Breast epithelium (tissue), 4 donors: ENCODE measurements around the gene MGAM2. TPM values are rescaled to one million over a fixed set of nuclear protein-coding genes. Genes with fewer than 3 reads are reported as not detected.

Experiments
- DNase-seq, 2 donors: peaks; one replicate each; pipeline ENCODE4 v3.0.0-alpha.2; 2019; ENCODE audit warnings: low spot score in 2 of 2
- H3K27ac ChIP-seq, 2 donors: fragments of 200-600 bp; sonication (generic) in 1 of 2; one replicate each; pipeline ENCODE4 v1.5.1; 2016 to 2019; ENCODE audit warnings: mild to moderate bottlenecking in 1 of 2
- H3K27me3 ChIP-seq, 2 donors: fragments of 200-600 bp; sonication (generic) in 1 of 2; one replicate each; pipeline versions ENCODE4 v1.5.1 to v1.6.0; 2017 to 2019; ENCODE audit warnings: control low read depth in 1 of 2, mild to moderate bottlenecking in 1 of 2
- H3K36me3 ChIP-seq: fragments of 200-600 bp; one replicate; pipeline ENCODE4 v1.5.1; 2019
- H3K4me1 ChIP-seq, 2 donors: fragments of 200-600 bp; sonication (generic); one replicate each; pipeline ENCODE4 v1.5.1; 2016 to 2019; ENCODE audit warnings: control low read depth in 1 of 2
- H3K4me3 ChIP-seq, 3 donors: fragments of 200-600 bp; sonication (generic); 1 replicate in 2 of 3; 2 replicates in 1 of 3; pipeline ENCODE4 v1.5.1; 2016 to 2019; ENCODE audit warnings: mild to moderate bottlenecking in 3 of 3, moderate library complexity in 2 of 3
- H3K9me3 ChIP-seq, 2 donors: fragments of 200-600 bp; sonication (generic) in 1 of 2; one replicate each; pipeline ENCODE4 v1.5.1; 2016 to 2019; ENCODE audit warnings: control low read depth in 1 of 2
- CTCF ChIP-seq, 3 donors: fragments of 450-650 bp; IDR thresholded peaks; one replicate each; pipeline ENCODE4 v1.5.1; 2016 to 2017; ENCODE audit warnings: antibody characterized with exemption in 3 of 3, mild to moderate bottlenecking in 3 of 3, moderate library complexity in 3 of 3
- POLR2A ChIP-seq: fragments of 450-650 bp; IDR thresholded peaks from one replicate; pipeline ENCODE4 v1.6.1; 2016; ENCODE audit warnings: antibody characterized with exemption, mild to moderate bottlenecking, moderate library complexity
- POLR2AphosphoS5 ChIP-seq, 3 donors: sonication (generic); formaldehyde crosslinking; IDR thresholded peaks; one replicate each; pipeline ENCODE4 v1.6.1; 2017; ENCODE audit warnings: antibody characterized with exemption in 3 of 3
- intact Hi-C: fragments of 100-400 bp; cut with DNase I; formaldehyde crosslinking; loops from one replicate; pipeline ENCODE4 v1.15.1; 2023; ENCODE audit warnings: low total_unique reads
- total RNA-seq, 3 donors: library from RNA; depleted of rRNA; stranded (reverse); fragments of >200 nt; gene quantifications; one replicate each; pipeline ENCODE4 v1.1.0, GENCODE V29; 2016

The MGAM2 gene
- total RNA-seq, 3 donors from 2014 or later: under 0.01 to 2.9 (median 2.3) TPM

GRCh38 chr7:142088022-142088714 lies 23.4 kb upstream of the MGAM2 start:
- Histone ChIP-seq H3K36me3 (no peaks in the 10 kb centered on the region), H3K9me3 (no peaks in the 10 kb centered on the region), H3K4me3 (no peak overlapping the region), H3K27me3 (no peaks in the 10 kb centered on the region), H3K27ac (no peak overlapping the region), H3K4me1 (no peaks in the 10 kb centered on the region)
- DNase-seq: peak; percentile 45 to 59
- intact Hi-C loops: no loop called here
- TF ChIP-seq POLR2AphosphoS5 (IDR thresholded peaks at IDR 0.05) (no peak), CTCF (IDR thresholded peaks at IDR 0.05) (no peak), POLR2A (no peak)

GRCh38 chr7:142089035-142089434 lies 22.5 kb upstream of the MGAM2 start:
- TF ChIP-seq CTCF (IDR thresholded peaks at IDR 0.05): no peak
- no peak for TF ChIP-seq POLR2A
- no peak for TF ChIP-seq POLR2AphosphoS5 (IDR thresholded peaks at IDR 0.05)

GRCh38 chr7:142091961-142092360 lies 19.6 kb upstream of the MGAM2 start:
- intact Hi-C loops: loop anchor here (10.0 kb wide), 1 partner anchor 1457 kb away; no protein-coding TSS in a partner anchor
- Histone ChIP-seq H3K27me3 (no peaks in the 10 kb centered on the region), H3K27ac (no peak overlapping the region), H3K4me1 (no peaks in the 10 kb centered on the region), H3K4me3 (no peak overlapping the region), H3K9me3 (no peaks in the 10 kb centered on the region), H3K36me3 (no peaks in the 10 kb centered on the region)
- TF ChIP-seq POLR2A (no peak), POLR2AphosphoS5 (IDR thresholded peaks at IDR 0.05) (no peak), CTCF (IDR thresholded peaks at IDR 0.05) (no peak)
- DNase-seq: no peak

More at GRCh38 chr7:142089035-142089434, 22.5 kb upstream of the MGAM2 start:
- Histone ChIP-seq H3K9me3 (no peaks in the 10 kb centered on the region), H3K4me1 (no peaks in the 10 kb centered on the region), H3K27ac (no peak overlapping the region), H3K4me3 (no peak overlapping the region), H3K27me3 (no peaks in the 10 kb centered on the region), H3K36me3 (no peaks in the 10 kb centered on the region)
- intact Hi-C loops: no loop called here
- no peak for DNase-seq

GRCh38 chr7:142094861-142095260 lies 16.7 kb upstream of the MGAM2 start:
- Histone ChIP-seq H3K36me3 (no peaks in the 10 kb centered on the region), H3K4me1 (no peaks in the 10 kb centered on the region), H3K9me3 (no peaks in the 10 kb centered on the region), H3K27ac (no peak overlapping the region), H3K4me3 (no peak overlapping the region), H3K27me3 (no peaks in the 10 kb centered on the region)
- intact Hi-C loops: loop anchor here (10.0 kb wide), 1 partner anchor 1460 kb away; no protein-coding TSS in a partner anchor
- TF ChIP-seq POLR2AphosphoS5 (IDR thresholded peaks at IDR 0.05) (no peak), POLR2A (no peak), CTCF (IDR thresholded peaks at IDR 0.05) (no peak)
- no peak for DNase-seq

- no peaks in the 10 kb centered on the region for H3K36me3 ChIP-seq
- H3K4me1 ChIP-seq: no peaks in the 10 kb centered on the region
- intact Hi-C loops: loop anchor here (10.0 kb wide), 1 partner anchor 1463 kb away; no protein-coding TSS in a partner anchor
- no peak overlapping the region for H3K4me3 ChIP-seq
- TF ChIP-seq CTCF (IDR thresholded peaks at IDR 0.05) (no peak), POLR2A (no peak), POLR2AphosphoS5 (IDR thresholded peaks at IDR 0.05) (no peak)
- DNase-seq: no peak
- no peaks in the 10 kb centered on the region for H3K9me3 ChIP-seq
- no peak overlapping the region for H3K27ac ChIP-seq
- H3K27me3 ChIP-seq: no peaks in the 10 kb centered on the region
Observed at GRCh38 chr7:142097571-142097970, 13.9 kb upstream of the MGAM2 start.
